ENCODE data around the gene MEIS1. TPM values are rescaled to one million over a fixed set of nuclear protein-coding genes. Genes with fewer than 3 reads are reported as not detected.

Gene MEIS1
- total RNA-seq: 3.5 and 5.8 TPM in 2 replicates

DNA sequence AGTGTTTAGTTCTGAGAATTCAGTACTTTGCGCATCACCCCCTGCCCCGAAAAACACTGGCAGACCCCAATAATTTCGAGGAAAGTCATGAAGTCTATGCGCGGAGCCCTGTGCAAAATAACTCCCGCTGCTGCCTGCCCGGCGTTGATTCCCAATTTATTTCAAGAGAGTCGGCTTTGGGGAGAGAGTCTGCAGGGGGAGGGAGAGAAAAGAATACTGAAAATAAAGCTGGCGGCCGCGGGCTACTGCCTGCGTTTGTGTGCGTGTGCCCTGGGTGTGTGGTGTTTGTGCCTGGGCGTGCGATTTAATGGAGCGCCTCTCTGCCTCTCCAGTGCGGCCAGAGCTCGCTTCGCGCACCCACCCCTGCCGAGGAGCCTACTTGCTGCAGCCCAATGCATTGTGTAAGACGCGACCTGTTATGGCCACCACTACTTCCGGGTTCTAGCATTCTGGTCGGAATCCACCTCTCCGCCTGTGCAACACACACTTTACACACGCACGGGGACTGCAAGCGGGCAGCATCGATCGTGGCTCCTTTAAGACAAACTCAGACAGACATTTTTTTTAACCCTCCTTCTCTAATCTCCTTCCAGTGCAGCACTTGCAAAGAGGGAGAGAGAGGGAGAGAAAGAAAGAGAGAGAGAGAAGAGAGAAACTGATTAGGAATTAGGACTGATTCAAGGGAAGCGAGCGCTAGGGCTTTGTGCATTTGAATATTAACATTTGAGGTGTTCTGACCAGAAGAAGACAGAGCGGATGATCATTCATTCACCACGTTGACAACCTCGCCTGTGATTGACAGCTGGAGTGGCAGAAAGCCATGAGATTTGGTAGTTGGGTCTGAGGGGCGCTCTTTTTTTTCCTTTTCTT is at the start of gene MEIS1:
Gene MEIS1, plus strand, starts transcription at position 447 of the 870 bp plus-strand sequence. CDS start 732 bp downstream, outside the sequence.

